GM12874 (cell line): ENCODE results near the gene AVEN.

Experiments used
- CTCF ChIP-seq: IDR thresholded peaks from 2 replicates; pipeline ENCODE4 v1.5.1; 2011; ENCODE audit warnings: low read depth, mild to moderate bottlenecking, control low read depth, low read length, moderate library complexity; ENCODE audit not compliant: insufficient read depth

Gene AVEN

GRCh38 chr15:34065941-34066340, 26.9 kb upstream of the AVEN start:
- no peak for TF ChIP-seq CTCF

- TF ChIP-seq CTCF: no peak
Observed at GRCh38 chr15:34065261-34065660, 26.3 kb upstream of the AVEN start.

- TF ChIP-seq CTCF: no peak
Observed at GRCh38 chr15:34064438-34064837, 25.4 kb upstream of the AVEN start.

GRCh38 chr15:34059946-34060345, 20.9 kb upstream of the AVEN start:
- TF ChIP-seq CTCF: no peak

GRCh38 chr15:34059476-34059875, 20.5 kb upstream of the AVEN start:
- TF ChIP-seq CTCF: no peak

GRCh38 chr15:34056911-34057310, 17.9 kb upstream of the AVEN start:
- no peak for TF ChIP-seq CTCF

- TF ChIP-seq CTCF: no peak
Observed at GRCh38 chr15:34055868-34056595, 17.0 kb upstream of the AVEN start.
